ENCODE data around the gene TNS3.
A peak's percentile ranks its signal among the peaks of the same experiment; 100 is the strongest.

DNA sequence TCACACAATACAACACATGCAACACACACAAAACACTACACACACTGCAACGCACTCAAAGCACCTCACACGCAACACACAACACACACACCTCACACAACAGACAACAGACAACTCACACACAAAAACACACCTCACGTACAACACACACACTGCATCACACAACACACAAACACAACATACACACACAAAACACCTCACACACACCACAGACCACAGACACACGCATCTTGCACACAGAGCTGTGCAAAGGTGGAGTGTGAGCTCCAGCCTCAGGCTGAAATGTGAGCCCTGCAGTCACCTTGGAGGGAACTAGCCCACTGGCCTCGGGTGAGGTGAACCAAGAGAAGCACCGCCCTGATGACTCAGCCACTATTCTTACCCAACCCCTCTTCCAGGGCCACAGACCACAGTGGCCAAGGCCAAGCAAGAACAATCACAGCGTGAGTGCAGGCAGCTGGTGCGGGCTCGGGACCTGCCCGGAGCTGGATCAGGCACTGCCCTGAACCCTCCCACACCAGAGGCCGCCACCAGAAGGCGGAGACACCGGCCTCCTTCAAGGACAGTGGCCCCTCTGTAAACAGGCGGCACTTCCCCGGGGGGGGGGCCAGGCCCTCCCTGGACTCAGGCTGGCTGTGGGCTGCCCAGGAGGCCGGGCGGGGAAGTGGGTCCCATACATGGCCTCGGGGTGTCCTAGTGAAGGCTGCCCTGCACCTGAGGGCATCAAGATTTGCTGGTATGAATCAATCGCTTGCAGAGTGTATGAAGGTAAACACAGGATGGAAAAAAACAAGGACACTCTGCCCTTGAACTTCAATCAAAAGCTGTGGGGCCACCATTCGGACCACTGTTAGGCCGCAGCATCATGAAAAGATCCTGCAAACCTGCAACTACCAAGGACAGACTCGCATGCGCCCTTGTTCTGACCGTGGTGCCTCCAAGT, 106.7 kb downstream of the TNS3 start:
- TF ChIP-seq CTCF (IDR thresholded peaks at IDR 0.05) (peak in 1 of 3 experiments; percentile 6), POLR2A (IDR thresholded peaks at IDR 0.05; ENCODE audit: low read depth) (peak; percentile 9), EP300 (IDR thresholded peaks at IDR 0.05) (no peak), POLR2AphosphoS5 (IDR thresholded peaks at IDR 0.05) (peak; percentile 71 to 74)
